Hepatocyte (in vitro differentiated cells): ENCODE measurements around the gene OSTM1. TPM values are rescaled to one million over a fixed set of nuclear protein-coding genes. Genes with fewer than 3 reads are reported as not detected.
"Not testable (repeated sequence)": the region's sequence is repeated elsewhere in the genome, so short reads cannot be mapped to it uniquely, and the experiment has no call there.

Experiments used
- DNase-seq: peaks from one replicate; pipeline ENCODE4 v3.0.0-alpha.2; 2016; ENCODE audit warnings: low spot score
- H2AFZ ChIP-seq: fragments of 200-600 bp; sonication (generic); 2 replicates; pipeline ENCODE4 v1.6.0; 2016; ENCODE audit warnings: antibody characterized with exemption, mild to moderate bottlenecking
- H3K27ac ChIP-seq: fragments of 200-600 bp; sonication (generic); 2 replicates; pipeline ENCODE4 v1.5.1; 2016; ENCODE audit warnings: mild to moderate bottlenecking
- H3K27me3 ChIP-seq: fragments of 200-600 bp; sonication (generic); 2 replicates; pipeline ENCODE4 v1.6.1; 2016
- H3K36me3 ChIP-seq: fragments of 200-600 bp; sonication (generic); replicated peaks from 2 replicates; pipeline ENCODE4 v1.5.1; 2016; ENCODE audit warnings: low read depth; ENCODE audit not compliant: insufficient read depth
- H3K4me1 ChIP-seq: fragments of 200-600 bp; sonication (generic); 2 replicates; pipeline ENCODE4 v1.5.1; 2016; ENCODE audit warnings: mild to moderate bottlenecking, moderate library complexity; ENCODE audit not compliant: insufficient read depth
- H3K4me2 ChIP-seq: fragments of 200-600 bp; sonication (generic); 2 replicates; pipeline ENCODE4 v1.6.0; 2016
- H3K4me3 ChIP-seq: fragments of 200-600 bp; sonication (generic); 2 replicates; pipeline ENCODE4 v1.5.1; 2016; ENCODE audit warnings: mild to moderate bottlenecking
- H3K79me2 ChIP-seq: fragments of 200-600 bp; sonication (generic); 2 replicates; pipeline ENCODE4 v1.6.0; 2017; ENCODE audit warnings: mild to moderate bottlenecking
- H3K9me2 ChIP-seq: fragments of 200-600 bp; sonication (generic); replicated peaks from 2 replicates; pipeline ENCODE4 v1.6.0; 2017; ENCODE audit warnings: mild to moderate bottlenecking; ENCODE audit not compliant: insufficient read depth
- H3K9me3 ChIP-seq: fragments of 200-600 bp; sonication (generic); 2 replicates; pipeline ENCODE4 v1.5.1; 2016; ENCODE audit warnings: low read depth, mild to moderate bottlenecking
- H4K20me1 ChIP-seq: fragments of 200-600 bp; sonication (generic); 2 replicates; pipeline ENCODE4 v1.6.0; 2016; ENCODE audit warnings: mild to moderate bottlenecking; ENCODE audit not compliant: insufficient read depth, poor library complexity, severe bottlenecking
- CTCF ChIP-seq: fragments of 200-600 bp; sonication (generic); IDR thresholded peaks from 2 replicates; pipeline ENCODE4 v1.5.1; 2016; ENCODE audit warnings: antibody characterized with exemption, mild to moderate bottlenecking; ENCODE audit not compliant: poor library complexity
- EZH2 ChIP-seq: fragments of 200-600 bp; sonication (generic); IDR thresholded peaks from 2 replicates; pipeline ENCODE4 v1.6.1; 2016; ENCODE audit warnings: antibody characterized with exemption, mild to moderate bottlenecking, borderline replicate concordance
- EZH2phosphoT487 ChIP-seq: fragments of 200-600 bp; sonication (generic); IDR thresholded peaks from one replicate; pipeline ENCODE4 v1.6.1; 2018; ENCODE audit warnings: antibody characterized with exemption, mild to moderate bottlenecking, low read depth, moderate library complexity; ENCODE audit not compliant: unreplicated experiment, severe bottlenecking
- WGBS: methylation state at CpG from one replicate; pipeline ENCODE4 v1.1.6; 2016; ENCODE audit warnings: low lambda C conversion rate; ENCODE audit errors: missing lambda C conversion rate; 5-methylcytosine and 5-hydroxymethylcytosine counted together
- polyA plus RNA-seq: library from polyadenylated mRNA; unstranded; fragments of >200 nt; fragmentation: Nextera tagmentation; extraction: Ambion mirVana; gene quantifications from 2 replicates; pipeline ENCODE4 v1.2.1, GENCODE V29; 2016
- total RNA-seq: library from RNA; depleted of rRNA; stranded (reverse); fragments of >200 nt; gene quantifications from 2 replicates; pipeline ENCODE4 v1.2.3, GENCODE V29; 2014

Gene OSTM1
- total and polyA plus RNA-seq, 2 experiments from 2014 or later, result 24.1 to 26.1 TPM

GRCh38 chr6:108020472-108021116 lies 53.9 kb downstream of the OSTM1 start:
- TF ChIP-seq EZH2 (no peak), EZH2phosphoT487 (no peak), CTCF (no peak)
- Histone ChIP-seq H3K4me3 (no peak overlapping the region), H3K4me2 (no peak overlapping the region), H3K27ac (no peak overlapping the region), H3K9me3 (no peaks in the 10 kb centered on the region), H3K27me3 (no peaks in the 10 kb centered on the region), H2AFZ (no peak overlapping the region), H3K36me3 (no peaks in the 10 kb centered on the region), H3K9me2 (no peaks in the 10 kb centered on the region), H3K4me1 (no peaks in the 10 kb centered on the region), H3K79me2 (no peaks in the 10 kb centered on the region), H4K20me1 (no peaks in the 10 kb centered on the region)
- 93% methylated on average over 6 of the region's 6 CpGs for WGBS
- DNase-seq, result no peak

GRCh38 chr6:108016283-108016682 lies 58.3 kb downstream of the OSTM1 start:
- H3K9me2 ChIP-seq, H2AFZ ChIP-seq, H3K4me1 ChIP-seq, H3K27me3 ChIP-seq, H4K20me1 ChIP-seq, H3K4me2 ChIP-seq, DNase-seq, H3K27ac ChIP-seq, H3K36me3 ChIP-seq, H3K79me2 ChIP-seq, H3K4me3 ChIP-seq, H3K9me3 ChIP-seq: not testable (repeated sequence)
- 86% methylated on average over 6 of the region's 6 CpGs for WGBS

GRCh38 chr6:108013787-108014439 lies 60.6 kb downstream of the OSTM1 start:
- no peaks in the 10 kb centered on the region for H3K9me3 ChIP-seq
- no peaks in the 10 kb centered on the region for H3K4me1 ChIP-seq
- no peaks in the 10 kb centered on the region for H3K9me2 ChIP-seq
- DNase-seq, result no peak
- no peaks in the 10 kb centered on the region for H3K79me2 ChIP-seq
- H3K4me3 ChIP-seq, result no peak overlapping the region
- WGBS, result 84% methylated on average over 6 of the region's 6 CpGs
- H2AFZ ChIP-seq, result no peak overlapping the region
- H4K20me1 ChIP-seq, result no peaks in the 10 kb centered on the region
- H3K4me2 ChIP-seq, result no peak overlapping the region
- H3K36me3 ChIP-seq, result no peaks in the 10 kb centered on the region
- no peak for TF ChIP-seq EZH2
- H3K27me3 ChIP-seq, result no peaks in the 10 kb centered on the region
- no peak overlapping the region for H3K27ac ChIP-seq

GRCh38 chr6:108009894-108010293 lies 64.6 kb downstream of the OSTM1 start:
- H3K9me3 ChIP-seq, result no peaks in the 10 kb centered on the region
- H3K36me3 ChIP-seq, result no peaks in the 10 kb centered on the region
- H3K4me3 ChIP-seq, result no peak overlapping the region
- no peak for TF ChIP-seq EZH2phosphoT487
- no peak for TF ChIP-seq CTCF
- TF ChIP-seq EZH2, result no peak
- H2AFZ ChIP-seq, result no peak overlapping the region
- no peak for DNase-seq
- H3K4me2 ChIP-seq, result no peak overlapping the region
- H3K79me2 ChIP-seq, result no peaks in the 10 kb centered on the region
- H3K27ac ChIP-seq, result no peak overlapping the region
- no peaks in the 10 kb centered on the region for H3K27me3 ChIP-seq
- no peaks in the 10 kb centered on the region for H3K4me1 ChIP-seq
- H3K9me2 ChIP-seq, result no peaks in the 10 kb centered on the region
- no peaks in the 10 kb centered on the region for H4K20me1 ChIP-seq

- H3K79me2 ChIP-seq, H3K4me2 ChIP-seq, DNase-seq, H3K4me3 ChIP-seq, H3K27ac ChIP-seq, H3K9me3 ChIP-seq, H2AFZ ChIP-seq, H4K20me1 ChIP-seq, H3K36me3 ChIP-seq, H3K9me2 ChIP-seq, H3K4me1 ChIP-seq, H3K27me3 ChIP-seq: not testable (repeated sequence)
- WGBS, result 96% methylated on average over 1 of the region's 1 CpG
These were observed 65.3 kb downstream of the OSTM1 start for GRCh38 chr6:108009258-108009657.
